Measurements from ENCODE around the gene CD46. TPM values are rescaled to one million over a fixed set of nuclear protein-coding genes. Genes with fewer than 3 reads are reported as not detected.
A peak's percentile ranks its signal among the peaks of the same experiment; 100 is the strongest.

CD46 gene
- total RNA-seq, 1 donor from 2014 or later: 116 TPM

DNA sequence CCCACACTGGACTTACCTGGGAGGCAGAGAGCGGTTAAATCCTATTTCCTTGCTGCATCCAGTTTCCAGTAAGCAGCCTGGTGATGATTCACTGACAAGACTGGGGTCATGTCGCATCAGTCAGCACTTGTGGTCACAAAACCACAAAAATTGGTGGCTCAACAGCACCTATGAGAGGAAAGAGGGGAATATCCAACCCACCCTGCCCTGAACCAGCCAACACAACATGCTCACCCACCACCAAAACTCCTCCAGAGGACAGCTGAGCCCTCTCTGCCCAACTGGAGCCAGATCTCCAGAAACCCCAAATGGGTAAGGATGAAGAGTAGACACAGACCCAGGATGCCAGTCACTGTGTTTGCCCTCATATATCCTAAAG, 64.0 kb downstream of the CD46 start:
- peaks cover 49% of the 10 kb centered on the region for H3K4me1 Mint-ChIP-seq (ENCODE audit: unreplicated experiment)
- peaks cover 3% of the 10 kb centered on the region for H3K27me3 Mint-ChIP-seq (ENCODE audit: unreplicated experiment)
- TF ChIP-seq, protein P1, sequence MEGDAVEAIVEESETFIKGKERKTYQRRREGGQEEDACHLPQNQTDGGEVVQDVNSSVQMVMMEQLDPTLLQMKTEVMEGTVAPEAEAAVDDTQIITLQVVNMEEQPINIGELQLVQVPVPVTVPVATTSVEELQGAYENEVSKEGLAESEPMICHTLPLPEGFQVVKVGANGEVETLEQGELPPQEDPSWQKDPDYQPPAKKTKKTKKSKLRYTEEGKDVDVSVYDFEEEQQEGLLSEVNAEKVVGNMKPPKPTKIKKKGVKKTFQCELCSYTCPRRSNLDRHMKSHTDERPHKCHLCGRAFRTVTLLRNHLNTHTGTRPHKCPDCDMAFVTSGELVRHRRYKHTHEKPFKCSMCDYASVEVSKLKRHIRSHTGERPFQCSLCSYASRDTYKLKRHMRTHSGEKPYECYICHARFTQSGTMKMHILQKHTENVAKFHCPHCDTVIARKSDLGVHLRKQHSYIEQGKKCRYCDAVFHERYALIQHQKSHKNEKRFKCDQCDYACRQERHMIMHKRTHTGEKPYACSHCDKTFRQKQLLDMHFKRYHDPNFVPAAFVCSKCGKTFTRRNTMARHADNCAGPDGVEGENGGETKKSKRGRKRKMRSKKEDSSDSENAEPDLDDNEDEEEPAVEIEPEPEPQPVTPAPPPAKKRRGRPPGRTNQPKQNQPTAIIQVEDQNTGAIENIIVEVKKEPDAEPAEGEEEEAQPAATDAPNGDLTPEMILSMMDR (IDR thresholded peaks at IDR 0.05; ENCODE audit: unreplicated experiment): no peak
- H3K4me3 Mint-ChIP-seq (ENCODE audit: unreplicated experiment): peak overlapping the region; percentile 52
- H3K36me3 Mint-ChIP-seq (ENCODE audit: low read depth, unreplicated experiment): peaks cover 61% of the 10 kb centered on the region
- H3K27ac Mint-ChIP-seq (ENCODE audit: unreplicated experiment): peak overlapping the region; percentile 68
- no peak for DNase-seq (ENCODE audit: low spot score)
- H3K9me3 Mint-ChIP-seq (ENCODE audit: unreplicated experiment): no peaks in the 10 kb centered on the region

GRCh38 chr1:207817166-207817565, 65.3 kb downstream of the CD46 start:
- Mint-ChIP-seq H3K4me1 (ENCODE audit: unreplicated experiment) (peaks cover 46% of the 10 kb centered on the region), H3K27me3 (ENCODE audit: unreplicated experiment) (peaks cover 3% of the 10 kb centered on the region), H3K27ac (ENCODE audit: unreplicated experiment) (no peak overlapping the region), H3K36me3 (ENCODE audit: low read depth, unreplicated experiment) (peaks cover 60% of the 10 kb centered on the region), H3K4me3 (ENCODE audit: unreplicated experiment) (no peak overlapping the region), H3K9me3 (ENCODE audit: unreplicated experiment) (no peaks in the 10 kb centered on the region)
- TF ChIP-seq, protein P1 (IDR thresholded peaks at IDR 0.05; ENCODE audit: unreplicated experiment): no peak
- no peak for DNase-seq (ENCODE audit: low spot score)

DNA sequence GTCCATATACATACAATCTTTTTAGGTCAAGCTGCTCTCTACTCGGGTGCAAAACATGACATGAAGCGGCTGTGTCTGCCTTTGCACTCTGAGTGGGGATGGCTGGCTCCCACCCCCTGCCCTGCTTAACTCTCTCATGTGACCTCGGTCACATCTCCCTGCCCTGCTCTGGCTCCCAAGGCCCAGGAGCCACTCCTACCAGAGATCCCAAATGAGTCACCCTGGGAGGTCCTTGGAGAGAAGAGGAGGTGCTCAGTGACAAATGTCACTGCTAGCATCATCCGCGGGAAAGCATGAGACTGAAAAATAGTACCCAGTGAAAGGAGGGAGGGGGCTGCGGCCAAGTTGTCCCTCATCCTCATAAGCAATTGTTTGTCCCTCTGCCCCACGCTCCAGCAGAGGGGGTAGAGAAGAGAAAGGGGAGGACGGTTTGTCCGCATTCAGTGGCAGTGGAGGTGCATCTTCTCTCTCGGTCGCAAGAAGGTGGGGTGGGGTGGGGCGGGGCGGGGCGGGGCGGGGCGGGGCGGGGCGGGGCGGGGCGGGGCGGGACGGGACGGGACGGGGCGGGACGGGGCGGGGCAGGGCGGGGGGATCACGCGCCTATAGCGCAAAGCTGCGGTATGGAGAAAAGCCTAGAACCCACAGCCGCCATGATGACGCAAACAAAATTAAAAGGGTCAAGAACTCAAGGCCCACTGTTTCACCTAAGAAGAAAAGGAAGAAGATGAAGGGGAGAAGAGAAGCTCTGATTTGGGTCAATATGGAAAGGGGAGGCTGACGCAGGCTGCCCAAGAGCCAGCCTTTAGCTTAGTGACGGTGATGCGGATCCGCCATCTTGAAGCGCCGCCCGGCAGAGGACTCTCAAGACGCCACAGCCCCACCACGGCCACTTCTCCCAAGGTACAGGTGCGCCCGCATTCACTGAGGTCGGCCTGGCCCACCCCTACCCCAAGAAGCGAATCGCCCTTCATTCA, 66.2 kb downstream of the CD46 start:
- Mint-ChIP-seq H3K36me3 (ENCODE audit: low read depth, unreplicated experiment) (peaks cover 64% of the 10 kb centered on the region), H3K4me3 (ENCODE audit: unreplicated experiment) (no peak overlapping the region), H3K27me3 (ENCODE audit: unreplicated experiment) (peaks cover 3% of the 10 kb centered on the region), H3K9me3 (ENCODE audit: unreplicated experiment) (no peaks in the 10 kb centered on the region), H3K4me1 (ENCODE audit: unreplicated experiment) (peaks cover 50% of the 10 kb centered on the region), H3K27ac (ENCODE audit: unreplicated experiment) (no peak overlapping the region)
- TF ChIP-seq, protein P1 (IDR thresholded peaks at IDR 0.05; ENCODE audit: unreplicated experiment): no peak
- DNase-seq (ENCODE audit: low spot score): no peak

DNA sequence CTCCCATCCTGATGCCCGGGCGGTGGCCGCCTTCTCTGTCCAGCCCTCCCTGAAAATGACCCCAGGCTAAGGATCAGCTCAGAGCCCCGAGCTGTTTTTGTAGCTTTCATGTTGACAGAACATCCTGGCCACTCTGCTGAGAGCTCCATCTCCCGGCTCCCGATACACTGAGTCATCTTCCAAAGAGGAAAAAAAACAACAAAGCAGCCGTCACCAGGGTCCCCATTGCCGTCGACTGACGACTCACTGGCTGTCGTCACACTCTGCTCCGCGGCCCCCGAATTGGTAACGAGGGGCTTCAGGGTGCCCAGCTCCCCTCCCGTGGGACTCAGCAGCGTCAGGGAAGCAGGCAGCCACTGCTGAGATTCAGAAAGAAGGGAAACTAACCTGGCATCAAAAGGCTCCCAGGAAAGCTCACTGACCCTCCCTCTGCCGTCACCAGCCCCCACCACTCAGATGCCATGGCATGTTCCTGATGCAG, 67.2 kb downstream of the CD46 start:
- no peak for DNase-seq (ENCODE audit: low spot score)
- H3K36me3 Mint-ChIP-seq (ENCODE audit: low read depth, unreplicated experiment): peaks cover 58% of the 10 kb centered on the region
- no peak overlapping the region for H3K27ac Mint-ChIP-seq (ENCODE audit: unreplicated experiment)
- no peak overlapping the region for H3K4me3 Mint-ChIP-seq (ENCODE audit: unreplicated experiment)
- TF ChIP-seq, protein P1 (IDR thresholded peaks at IDR 0.05; ENCODE audit: unreplicated experiment): no peak
- H3K27me3 Mint-ChIP-seq (ENCODE audit: unreplicated experiment): peaks cover 4% of the 10 kb centered on the region
- no peaks in the 10 kb centered on the region for H3K9me3 Mint-ChIP-seq (ENCODE audit: unreplicated experiment)
- peaks cover 49% of the 10 kb centered on the region for H3K4me1 Mint-ChIP-seq (ENCODE audit: unreplicated experiment)

Data from endothelial cell (in vitro differentiated cells).